GM12872 (cell line): ENCODE data around the gene CBX6.

Source experiments
- TF ChIP-seq, protein P1 (sequence below): IDR thresholded peaks from 3 replicates; pipeline ENCODE4 v1.5.1; 2011; ENCODE audit warnings: low read depth, mild to moderate bottlenecking, low read length, moderate library complexity; ENCODE audit not compliant: insufficient read depth

CBX6 gene

DNA sequence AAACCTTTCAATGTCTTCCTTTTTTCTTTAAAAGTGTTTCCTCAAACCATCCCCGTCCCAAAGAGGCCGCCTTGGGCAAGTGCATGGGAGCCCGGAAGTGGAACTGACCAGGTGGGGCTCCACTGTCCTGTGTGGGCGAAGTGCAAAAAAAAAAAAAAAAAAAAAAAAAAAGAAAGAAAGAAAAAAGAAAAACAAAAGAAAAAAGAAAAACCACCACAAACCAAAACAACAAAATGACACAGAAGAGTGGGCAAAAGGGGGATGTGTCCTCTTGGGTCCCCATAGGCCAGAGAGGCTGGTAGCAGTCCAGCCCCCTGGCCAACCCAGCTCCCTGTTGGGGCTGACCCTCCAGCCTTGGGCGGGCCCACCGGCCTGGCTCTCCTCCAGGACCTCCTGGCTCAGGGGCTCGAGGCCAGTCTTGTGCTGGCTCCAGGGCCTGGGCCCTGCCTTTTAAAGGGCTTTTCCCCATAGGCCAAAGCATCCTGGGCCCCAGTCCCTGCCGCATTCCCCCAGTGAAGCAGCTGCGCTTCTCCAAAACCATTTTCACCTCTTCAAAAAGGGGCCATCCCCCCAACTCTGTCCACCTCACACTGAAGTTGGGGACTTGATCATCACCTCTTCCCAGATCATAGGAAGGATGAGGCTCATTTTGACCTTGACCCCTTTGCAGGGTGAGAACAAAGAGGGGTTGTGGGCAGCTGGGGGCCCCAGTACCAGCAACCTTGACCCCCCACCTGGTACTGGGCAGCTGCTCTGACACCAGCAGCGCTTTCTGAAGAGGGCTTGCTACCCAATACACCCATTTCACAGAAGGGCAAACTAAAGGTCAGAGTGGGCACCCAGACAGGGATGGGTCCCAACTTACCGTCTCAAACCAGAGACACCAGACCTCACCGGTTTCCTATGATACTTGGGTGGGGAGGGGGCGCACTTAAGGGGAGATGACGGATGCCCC is 9.4 kb downstream of the CBX6 start:
- TF ChIP-seq, protein P1, sequence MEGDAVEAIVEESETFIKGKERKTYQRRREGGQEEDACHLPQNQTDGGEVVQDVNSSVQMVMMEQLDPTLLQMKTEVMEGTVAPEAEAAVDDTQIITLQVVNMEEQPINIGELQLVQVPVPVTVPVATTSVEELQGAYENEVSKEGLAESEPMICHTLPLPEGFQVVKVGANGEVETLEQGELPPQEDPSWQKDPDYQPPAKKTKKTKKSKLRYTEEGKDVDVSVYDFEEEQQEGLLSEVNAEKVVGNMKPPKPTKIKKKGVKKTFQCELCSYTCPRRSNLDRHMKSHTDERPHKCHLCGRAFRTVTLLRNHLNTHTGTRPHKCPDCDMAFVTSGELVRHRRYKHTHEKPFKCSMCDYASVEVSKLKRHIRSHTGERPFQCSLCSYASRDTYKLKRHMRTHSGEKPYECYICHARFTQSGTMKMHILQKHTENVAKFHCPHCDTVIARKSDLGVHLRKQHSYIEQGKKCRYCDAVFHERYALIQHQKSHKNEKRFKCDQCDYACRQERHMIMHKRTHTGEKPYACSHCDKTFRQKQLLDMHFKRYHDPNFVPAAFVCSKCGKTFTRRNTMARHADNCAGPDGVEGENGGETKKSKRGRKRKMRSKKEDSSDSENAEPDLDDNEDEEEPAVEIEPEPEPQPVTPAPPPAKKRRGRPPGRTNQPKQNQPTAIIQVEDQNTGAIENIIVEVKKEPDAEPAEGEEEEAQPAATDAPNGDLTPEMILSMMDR: no peak

DNA sequence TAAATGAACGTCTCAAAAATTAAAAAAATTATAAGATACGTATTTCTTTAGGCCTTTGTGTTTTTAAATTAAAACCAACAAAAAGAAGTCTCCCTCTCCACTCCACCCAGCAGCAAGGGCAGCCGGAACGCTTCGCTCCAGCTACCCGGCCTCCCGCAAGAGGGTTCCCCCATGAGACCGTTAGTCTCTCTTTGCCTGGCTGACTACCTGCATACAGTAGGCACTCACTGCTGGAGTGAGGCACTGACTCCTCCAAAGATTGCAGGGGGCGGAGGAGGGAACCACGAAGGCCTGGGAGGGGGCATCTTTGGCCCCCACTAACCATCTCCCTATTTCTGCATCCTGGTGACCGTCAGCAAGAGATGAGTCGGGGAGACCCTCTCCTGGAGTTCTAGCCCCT is 10.1 kb downstream of the CBX6 start:
- TF ChIP-seq, protein P1: no peak

DNA sequence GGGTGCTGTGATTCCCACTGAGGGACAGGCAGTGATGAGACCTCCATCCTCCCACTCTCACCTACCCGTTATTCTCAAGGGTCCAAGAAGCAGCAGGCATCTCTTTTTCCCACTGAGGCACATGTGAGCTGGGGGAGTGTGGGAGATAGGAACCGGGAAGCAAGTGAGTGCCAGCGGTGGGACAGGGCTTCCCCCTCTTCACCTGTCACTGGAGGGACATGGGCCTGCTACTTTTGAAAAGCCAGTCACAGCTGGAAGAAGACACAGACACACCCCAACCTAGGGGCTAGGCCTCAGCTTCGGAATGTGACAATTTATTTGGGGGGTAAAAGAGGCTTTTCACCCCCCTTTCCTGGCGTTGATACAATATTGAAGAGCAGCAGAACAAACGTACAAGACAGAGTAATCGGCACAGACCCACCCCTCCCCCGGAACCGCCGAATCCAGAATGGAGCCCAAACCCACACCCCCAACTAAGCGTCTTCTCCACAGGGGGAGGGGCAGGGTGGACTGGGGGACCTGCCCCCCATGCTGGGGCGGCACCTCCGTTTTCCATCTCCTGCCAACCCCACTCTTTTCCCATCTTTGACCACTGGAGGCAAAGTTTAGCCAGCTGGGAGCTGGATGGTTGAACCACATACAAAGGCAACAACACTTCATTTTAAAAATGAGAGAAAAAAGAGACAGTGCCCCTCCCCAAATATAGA is 10.7 kb downstream of the CBX6 start:
- TF ChIP-seq, protein P1: 0 out of 3 replicates have a peak, but pooled peaks have one; percentile 5

DNA sequence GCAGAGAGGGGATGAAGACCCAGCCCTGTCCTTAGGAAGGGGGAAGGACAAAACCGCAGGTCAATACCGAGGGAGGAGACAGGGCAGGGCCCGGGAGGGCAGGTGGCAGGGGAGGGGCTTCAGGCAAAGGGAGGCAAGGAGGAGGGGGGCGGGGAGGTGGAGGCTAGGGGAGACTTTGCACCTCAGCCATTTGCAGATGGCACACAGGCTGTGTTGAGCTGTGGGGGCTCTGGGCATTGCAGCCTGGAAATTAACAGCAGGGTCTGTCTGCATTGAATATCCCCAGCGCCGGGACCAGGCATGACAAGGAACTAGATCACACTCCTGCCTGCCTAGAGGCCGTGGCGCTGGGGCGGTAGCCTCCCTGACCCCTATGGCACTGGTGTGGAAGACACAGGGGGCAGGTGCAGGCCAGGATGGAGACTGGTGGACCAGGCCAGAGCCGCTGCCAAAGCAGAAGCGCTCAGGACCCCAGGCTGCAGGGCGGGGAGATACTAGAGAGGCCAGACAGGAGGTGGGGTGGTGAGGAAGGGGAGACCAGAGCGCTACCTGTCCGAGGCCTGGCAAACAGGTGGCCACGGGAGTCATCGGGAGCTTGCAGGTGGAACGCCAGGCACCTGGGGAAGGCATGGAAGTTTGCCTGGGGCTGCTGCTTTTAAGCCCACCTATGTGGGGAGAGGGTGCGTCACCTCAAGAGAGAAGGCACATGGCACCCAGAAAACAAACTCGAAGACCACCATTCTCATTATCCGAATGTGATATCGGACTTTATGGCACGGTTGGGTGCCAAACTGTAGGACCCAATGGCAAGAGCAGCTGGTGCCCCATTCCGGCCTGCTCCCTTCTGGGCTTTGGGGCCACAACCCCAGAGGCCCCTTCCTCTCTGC is 11.5 kb downstream of the CBX6 start:
- TF ChIP-seq, protein P1: no peak

DNA sequence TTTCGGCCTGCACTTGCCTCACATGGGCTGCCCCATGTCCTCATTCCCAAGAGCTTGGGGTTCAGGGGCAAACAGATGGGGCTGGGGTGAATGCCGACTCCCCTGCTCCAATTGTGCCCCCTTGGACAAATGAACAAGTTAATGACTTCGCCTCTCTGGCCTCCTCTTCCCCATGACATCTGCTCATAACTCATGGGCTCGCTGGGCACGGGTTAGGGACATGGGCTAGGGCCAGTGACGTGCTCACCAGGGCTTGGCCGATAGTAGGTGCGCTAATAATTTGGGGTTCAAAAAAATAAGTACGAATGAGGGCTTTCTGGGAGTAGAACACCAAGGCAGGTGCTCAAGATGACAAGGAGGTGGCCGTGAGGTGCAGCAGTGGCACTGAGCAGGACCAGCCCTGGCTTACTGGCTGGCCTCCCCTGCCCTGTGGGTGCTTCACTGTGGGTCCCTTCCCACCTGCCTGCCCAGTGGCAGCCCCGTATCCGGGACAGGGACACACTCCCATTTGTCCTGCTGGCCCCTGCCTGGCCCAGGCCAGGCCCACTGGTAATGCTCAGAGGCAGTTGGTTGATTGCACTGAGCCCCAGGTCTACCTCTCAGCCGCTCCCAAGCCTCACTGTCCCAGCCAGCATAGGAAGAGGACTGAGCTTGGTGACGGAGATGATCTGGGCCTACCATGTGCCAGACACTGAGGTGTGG is 12.3 kb downstream of the CBX6 start:
- TF ChIP-seq, protein P1: no peak

DNA sequence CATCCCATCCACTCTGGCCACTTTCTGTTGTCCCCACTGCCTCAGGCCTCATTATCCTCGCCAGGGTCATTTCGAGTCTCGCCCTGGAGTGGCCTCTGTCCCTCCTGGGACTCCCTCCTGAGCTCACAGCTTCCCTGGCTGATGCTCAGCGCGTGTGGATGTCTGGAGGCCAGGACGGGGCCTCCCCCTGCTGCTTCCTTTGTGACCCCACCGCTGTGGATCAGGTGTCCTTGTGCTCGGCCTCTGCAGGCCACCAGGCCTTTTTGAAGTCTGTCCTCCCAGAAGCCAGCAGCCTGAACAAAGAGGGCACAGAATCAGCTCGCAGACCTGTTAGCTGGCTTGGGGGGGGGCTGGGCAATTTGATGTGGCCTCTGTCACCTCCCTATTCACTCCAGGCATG is 13.5 kb downstream of the CBX6 start:
- TF ChIP-seq, protein P1: no peak
